ENCODE measurements around the gene TGFBR3. TPM values are rescaled to one million over a fixed set of nuclear protein-coding genes. Genes with fewer than 3 reads are reported as not detected.

TGFBR3 gene
- total and polyA plus RNA-seq, 9 of the 15 experiments (the other 6 are each of a cell fraction or from before 2014, with no cell fraction given): 3.6 to 32.4 (median 15.6) TPM

DNA sequence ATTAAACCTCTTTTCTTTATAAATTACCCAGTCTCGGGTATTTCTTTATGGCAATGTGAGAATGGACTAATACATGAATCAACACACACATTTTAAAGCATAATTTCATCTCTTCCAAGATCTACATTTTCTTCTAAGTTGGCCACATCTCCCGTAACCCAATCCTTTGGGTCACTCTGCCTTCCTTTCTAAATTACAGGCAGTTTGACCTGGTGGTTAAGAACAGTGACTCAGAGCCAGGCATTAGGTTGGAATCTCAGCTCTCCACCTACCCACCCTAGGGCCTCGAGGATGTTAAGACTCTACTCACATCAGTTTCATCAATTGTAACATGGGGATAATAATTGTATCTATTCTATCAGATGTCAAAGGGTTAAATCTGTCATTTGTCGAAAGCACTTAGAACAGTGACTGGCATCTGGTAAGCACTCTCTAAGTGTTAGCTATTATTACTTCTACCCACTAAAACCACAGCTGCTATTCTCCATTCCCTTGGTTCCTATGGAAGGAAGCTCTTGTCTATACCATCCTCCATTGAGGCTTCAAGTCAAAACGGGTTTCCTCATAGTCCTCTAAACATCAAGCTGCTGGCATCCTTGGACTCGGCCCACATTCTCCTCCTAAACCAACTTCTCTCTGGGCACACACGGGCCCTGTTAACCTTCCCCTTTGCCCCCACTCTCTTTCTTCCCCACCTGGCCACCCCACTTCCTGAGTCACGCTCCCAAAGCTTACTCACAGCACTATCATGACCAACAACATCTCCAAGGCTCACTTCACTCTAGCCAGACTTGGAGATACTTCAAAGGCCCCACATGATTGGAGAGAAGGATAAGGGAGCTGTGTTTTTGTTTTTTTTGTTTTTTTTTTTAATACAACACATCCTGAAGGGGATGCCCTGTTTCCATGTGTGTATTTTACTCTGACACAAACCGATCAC lies 116.9 kb downstream of the TGFBR3 start (continued):
- TF ChIP-seq, protein P1, sequence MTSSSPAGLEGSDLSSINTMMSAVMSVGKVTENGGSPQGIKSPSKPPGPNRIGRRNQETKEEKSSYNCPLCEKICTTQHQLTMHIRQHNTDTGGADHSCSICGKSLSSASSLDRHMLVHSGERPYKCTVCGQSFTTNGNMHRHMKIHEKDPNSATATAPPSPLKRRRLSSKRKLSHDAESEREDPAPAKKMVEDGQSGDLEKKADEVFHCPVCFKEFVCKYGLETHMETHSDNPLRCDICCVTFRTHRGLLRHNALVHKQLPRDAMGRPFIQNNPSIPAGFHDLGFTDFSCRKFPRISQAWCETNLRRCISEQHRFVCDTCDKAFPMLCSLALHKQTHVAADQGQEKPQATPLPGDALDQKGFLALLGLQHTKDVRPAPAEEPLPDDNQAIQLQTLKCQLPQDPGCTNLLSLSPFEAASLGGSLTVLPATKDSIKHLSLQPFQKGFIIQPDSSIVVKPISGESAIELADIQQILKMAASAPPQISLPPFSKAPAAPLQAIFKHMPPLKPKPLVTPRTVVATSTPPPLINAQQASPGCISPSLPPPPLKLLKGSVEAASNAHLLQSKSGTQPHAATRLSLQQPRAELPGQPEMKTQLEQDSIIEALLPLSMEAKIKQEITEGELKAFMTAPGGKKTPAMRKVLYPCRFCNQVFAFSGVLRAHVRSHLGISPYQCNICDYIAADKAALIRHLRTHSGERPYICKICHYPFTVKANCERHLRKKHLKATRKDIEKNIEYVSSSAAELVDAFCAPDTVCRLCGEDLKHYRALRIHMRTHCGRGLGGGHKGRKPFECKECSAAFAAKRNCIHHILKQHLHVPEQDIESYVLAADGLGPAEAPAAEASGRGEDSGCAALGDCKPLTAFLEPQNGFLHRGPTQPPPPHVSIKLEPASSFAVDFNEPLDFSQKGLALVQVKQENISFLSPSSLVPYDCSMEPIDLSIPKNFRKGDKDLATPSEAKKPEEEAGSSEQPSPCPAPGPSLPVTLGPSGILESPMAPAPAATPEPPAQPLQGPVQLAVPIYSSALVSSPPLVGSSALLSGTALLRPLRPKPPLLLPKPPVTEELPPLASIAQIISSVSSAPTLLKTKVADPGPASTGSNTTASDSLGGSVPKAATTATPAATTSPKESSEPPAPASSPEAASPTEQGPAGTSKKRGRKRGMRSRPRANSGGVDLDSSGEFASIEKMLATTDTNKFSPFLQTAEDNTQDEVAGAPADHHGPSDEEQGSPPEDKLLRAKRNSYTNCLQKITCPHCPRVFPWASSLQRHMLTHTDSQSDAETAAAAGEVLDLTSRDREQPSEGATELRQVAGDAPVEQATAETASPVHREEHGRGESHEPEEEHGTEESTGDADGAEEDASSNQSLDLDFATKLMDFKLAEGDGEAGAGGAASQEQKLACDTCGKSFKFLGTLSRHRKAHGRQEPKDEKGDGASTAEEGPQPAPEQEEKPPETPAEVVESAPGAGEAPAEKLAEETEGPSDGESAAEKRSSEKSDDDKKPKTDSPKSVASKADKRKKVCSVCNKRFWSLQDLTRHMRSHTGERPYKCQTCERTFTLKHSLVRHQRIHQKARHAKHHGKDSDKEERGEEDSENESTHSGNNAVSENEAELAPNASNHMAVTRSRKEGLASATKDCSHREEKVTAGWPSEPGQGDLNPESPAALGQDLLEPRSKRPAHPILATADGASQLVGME (CRISPR knock-in tag; IDR thresholded peaks at IDR 0.05): no peak
- TF ChIP-seq NCOA4 (IDR thresholded peaks at IDR 0.05; ENCODE audit: partially characterized antibody) (no peak), NR2C2 (CRISPR knock-in tag; IDR thresholded peaks at IDR 0.05) (no peak), NR2C2 (tag; IDR thresholded peaks at IDR 0.05) (no peak), ZNF512 (tag; IDR thresholded peaks at IDR 0.05) (no peak), BRD4 (IDR thresholded peaks at IDR 0.05) (no peak), GABPB1 (CRISPR knock-in tag; IDR thresholded peaks at IDR 0.05) (no peak), L3MBTL2 (IDR thresholded peaks at IDR 0.05) (no peak), NFIC (IDR thresholded peaks at IDR 0.05) (peak; percentile 10; the same call in 1 of the 2 replicates), ZNF766 (CRISPR knock-in tag; conservative IDR thresholded peaks at IDR 0.05) (no peak), BHLHE40 (IDR thresholded peaks at IDR 0.05; ENCODE audit: low read length) (no peak), MCM2 (IDR thresholded peaks at IDR 0.05; ENCODE audit: low read depth) (no peak), ZNF444 (CRISPR knock-in tag; IDR thresholded peaks at IDR 0.05) (no peak), JUN (IDR thresholded peaks at IDR 0.05; ENCODE audit: borderline replicate concordance, low read depth, low read length) (no peak), JUN (CRISPR knock-in tag; IDR thresholded peaks at IDR 0.05; ENCODE audit: borderline replicate concordance) (no peak), RHOXF2B (CRISPR knock-in tag; conservative IDR thresholded peaks at IDR 0.05) (no peak), NELFE (IDR thresholded peaks at IDR 0.05; ENCODE audit: insufficient read depth, insufficient read length) (no peak), KDM5B (IDR thresholded peaks at IDR 0.05; ENCODE audit: insufficient replicate concordance, low read depth, low read length) (no peak), SAP30 (IDR thresholded peaks at IDR 0.05; ENCODE audit: borderline replicate concordance, insufficient read depth, low read depth, low read length, poor library complexity, severe bottlenecking) (no peak), FOXJ3 (CRISPR knock-in tag; IDR thresholded peaks at IDR 0.05) (no peak), NFATC3 (IDR thresholded peaks at IDR 0.05) (no peak)
